OCI-LY1 (cell line): ENCODE data around the gene ARID5B.

Source experiments
- H2AFZ ChIP-seq: fragments of 200-600 bp; sonication (generic), shearing (Covaris generic); 2 replicates; pipeline ENCODE4 v1.6.0; 2014; ENCODE audit warnings: antibody characterized with exemption, mild to moderate bottlenecking, low read length
- H3F3A ChIP-seq: fragments of 200-600 bp; sonication (generic), shearing (Covaris generic); 2 replicates; pipeline ENCODE4 v1.6.0; 2014; ENCODE audit warnings: mild to moderate bottlenecking, antibody characterized with exemption, low read length, moderate library complexity; ENCODE audit not compliant: insufficient read depth
- H3K27ac ChIP-seq: fragments of 200-600 bp; sonication (generic); 2 replicates; pipeline ENCODE4 v1.5.1; 2014; ENCODE audit warnings: low read length, mixed run types, mild to moderate bottlenecking, low read depth; ENCODE audit not compliant: poor library complexity, severe bottlenecking
- H3K27me3 ChIP-seq: fragments of 200-600 bp; sonication (generic); 2 replicates; pipeline ENCODE4 v1.6.0; 2014; ENCODE audit warnings: antibody characterized with exemption, mild to moderate bottlenecking, low read length, moderate library complexity; ENCODE audit not compliant: insufficient read depth
- H3K36me3 ChIP-seq: fragments of 200-600 bp; sonication (generic); 2 replicates; pipeline ENCODE4 v1.6.1; 2014; ENCODE audit warnings: mild to moderate bottlenecking, antibody characterized with exemption, low read length, moderate library complexity, mixed read lengths; ENCODE audit not compliant: insufficient read depth
- H3K4me1 ChIP-seq: fragments of 200-600 bp; sonication (generic); 2 replicates; pipeline ENCODE4 v1.5.1; 2014; ENCODE audit warnings: mild to moderate bottlenecking, low read length, moderate library complexity; ENCODE audit not compliant: insufficient read depth, severe bottlenecking
- H3K4me2 ChIP-seq: fragments of 200-600 bp; sonication (generic), shearing (Covaris generic); 2 replicates; pipeline ENCODE4 v1.6.1; 2014; ENCODE audit warnings: low read length
- H3K4me3 ChIP-seq: fragments of 200-600 bp; sonication (generic); 2 replicates; pipeline ENCODE4 v1.5.1; 2014; ENCODE audit warnings: low read length, low read depth, mild to moderate bottlenecking, mixed read lengths; ENCODE audit not compliant: poor library complexity, severe bottlenecking
- H3K79me2 ChIP-seq: fragments of 200-600 bp; shearing (Covaris generic); 2 replicates; pipeline ENCODE4 v1.6.1; 2016; ENCODE audit warnings: mixed run types, low read length, mixed read lengths; ENCODE audit not compliant: insufficient read depth
- H3K9ac ChIP-seq: fragments of 200-600 bp; sonication (generic), shearing (Covaris generic); 2 replicates; pipeline ENCODE4 v1.6.1; 2014; ENCODE audit warnings: mild to moderate bottlenecking, low read length, mixed read lengths
- H3K9me2 ChIP-seq: fragments of 200-600 bp; sonication (generic), shearing (Covaris generic); 2 replicates; pipeline ENCODE4 v1.6.1; 2014; ENCODE audit warnings: low read depth, mild to moderate bottlenecking, low read length, mixed read lengths
- H3K9me3 ChIP-seq: fragments of 200-600 bp; shearing (Covaris generic); 2 replicates; pipeline ENCODE4 v1.6.1; 2014; ENCODE audit warnings: low read length, mixed read lengths
- H4K20me1 ChIP-seq: fragments of 200-600 bp; sonication (generic), shearing (Covaris generic); 2 replicates; pipeline ENCODE4 v1.6.0; 2016; ENCODE audit warnings: mild to moderate bottlenecking, low read length; ENCODE audit not compliant: insufficient read depth
- EZH2 ChIP-seq: fragments of 200-600 bp; sonication (generic), shearing (Covaris generic); IDR thresholded peaks from 2 replicates; pipeline ENCODE4 v1.8.0; 2017; ENCODE audit warnings: borderline replicate concordance, mixed run types, mild to moderate bottlenecking, antibody characterized with exemption, low read length, moderate library complexity, mixed read lengths
- TF ChIP-seq, protein P1 (sequence below): fragments of 200-600 bp; sonication (generic), shearing (Covaris generic); IDR thresholded peaks from 2 replicates; pipeline ENCODE4 v1.5.1; 2017; ENCODE audit warnings: mild to moderate bottlenecking, antibody characterized with exemption, low read length, moderate library complexity, mixed read lengths

The ARID5B gene

DNA sequence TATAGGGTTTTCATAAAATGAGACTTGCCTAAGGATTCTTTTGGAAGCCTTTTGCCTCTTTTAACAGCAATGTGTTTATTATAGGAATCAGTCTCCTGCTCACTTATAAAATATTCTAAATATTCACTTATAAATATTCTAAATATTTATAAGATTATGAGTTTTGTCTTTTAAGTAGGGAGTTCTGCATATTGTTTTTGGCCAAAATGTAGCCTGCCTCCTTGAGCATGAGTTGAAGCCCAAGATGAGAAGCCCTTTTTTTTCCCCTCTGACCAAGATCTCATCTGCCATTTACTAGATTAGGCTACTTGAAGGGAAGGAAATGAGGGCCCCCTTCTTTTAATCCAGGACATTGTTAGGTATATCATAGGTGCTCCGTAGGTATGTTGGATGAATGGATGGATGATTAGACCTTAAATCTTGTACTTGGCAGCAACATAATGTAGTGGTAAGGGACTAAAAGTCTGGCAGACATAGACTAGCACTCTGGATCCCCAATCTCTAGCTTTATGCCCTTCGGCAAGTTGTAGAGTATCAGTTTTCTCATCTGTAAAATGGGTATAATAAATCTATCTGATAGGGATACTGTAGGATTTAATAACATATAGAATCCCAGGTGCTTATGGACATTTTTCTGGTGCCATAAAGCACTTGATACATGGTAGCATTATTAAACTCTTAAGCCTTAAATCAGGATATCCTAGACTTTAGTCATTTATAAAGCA, 59.1 kb downstream of the ARID5B start:
- peaks cover 16% of the 10 kb centered on the region; the same call in 1 of the 2 replicates for H3K79me2 ChIP-seq
- peak overlapping the region; percentile 48 for H3K4me2 ChIP-seq
- no peaks in the 10 kb centered on the region for H3K9me2 ChIP-seq
- TF ChIP-seq, protein P1, sequence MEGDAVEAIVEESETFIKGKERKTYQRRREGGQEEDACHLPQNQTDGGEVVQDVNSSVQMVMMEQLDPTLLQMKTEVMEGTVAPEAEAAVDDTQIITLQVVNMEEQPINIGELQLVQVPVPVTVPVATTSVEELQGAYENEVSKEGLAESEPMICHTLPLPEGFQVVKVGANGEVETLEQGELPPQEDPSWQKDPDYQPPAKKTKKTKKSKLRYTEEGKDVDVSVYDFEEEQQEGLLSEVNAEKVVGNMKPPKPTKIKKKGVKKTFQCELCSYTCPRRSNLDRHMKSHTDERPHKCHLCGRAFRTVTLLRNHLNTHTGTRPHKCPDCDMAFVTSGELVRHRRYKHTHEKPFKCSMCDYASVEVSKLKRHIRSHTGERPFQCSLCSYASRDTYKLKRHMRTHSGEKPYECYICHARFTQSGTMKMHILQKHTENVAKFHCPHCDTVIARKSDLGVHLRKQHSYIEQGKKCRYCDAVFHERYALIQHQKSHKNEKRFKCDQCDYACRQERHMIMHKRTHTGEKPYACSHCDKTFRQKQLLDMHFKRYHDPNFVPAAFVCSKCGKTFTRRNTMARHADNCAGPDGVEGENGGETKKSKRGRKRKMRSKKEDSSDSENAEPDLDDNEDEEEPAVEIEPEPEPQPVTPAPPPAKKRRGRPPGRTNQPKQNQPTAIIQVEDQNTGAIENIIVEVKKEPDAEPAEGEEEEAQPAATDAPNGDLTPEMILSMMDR: no peak
- TF ChIP-seq EZH2: no peak
- no peak overlapping the region for H2AFZ ChIP-seq
- peak overlapping the region; percentile 98 for H3K27ac ChIP-seq
- H3F3A ChIP-seq: no peaks in the 10 kb centered on the region; the same call in 1 of the 2 replicates
- peak overlapping the region; percentile 64 for H3K9ac ChIP-seq
- no peaks in the 10 kb centered on the region for H4K20me1 ChIP-seq
- no peaks in the 10 kb centered on the region for H3K27me3 ChIP-seq
- no peaks in the 10 kb centered on the region for H3K9me3 ChIP-seq
- no peaks in the 10 kb centered on the region; the same call in 1 of the 2 replicates for H3K36me3 ChIP-seq
- peaks cover 100% of the 10 kb centered on the region for H3K4me1 ChIP-seq
- no peak overlapping the region for H3K4me3 ChIP-seq

DNA sequence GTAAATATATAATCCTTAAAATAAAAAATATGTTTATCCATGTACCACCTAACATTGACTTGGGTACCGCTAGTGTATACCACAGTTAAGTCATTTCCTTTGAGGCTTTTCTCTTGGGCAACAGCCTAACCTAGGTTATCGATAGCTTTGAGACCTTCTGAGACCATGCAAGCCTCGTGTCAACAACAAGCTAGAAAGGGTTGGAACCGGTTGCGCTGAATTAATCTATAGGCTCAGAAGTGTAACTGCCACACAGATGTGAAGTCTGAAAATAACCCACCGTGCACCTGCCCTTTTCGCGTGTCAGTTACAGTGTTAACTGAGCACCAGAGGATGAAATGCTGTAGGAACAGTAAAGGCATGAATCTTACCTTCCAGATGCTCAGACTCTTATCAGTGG, 59.8 kb downstream of the ARID5B start:
- Histone ChIP-seq H3K36me3 (no peaks in the 10 kb centered on the region; the same call in 1 of the 2 replicates), H3K4me3 (no peak overlapping the region), H2AFZ (no peak overlapping the region), H4K20me1 (no peaks in the 10 kb centered on the region), H3K27ac (peak overlapping the region; percentile 98), H3K79me2 (peaks cover 22% of the 10 kb centered on the region; the same call in 1 of the 2 replicates), H3K4me2 (peak overlapping the region; percentile 58; the same call in 1 of the 2 replicates), H3K9ac (peak overlapping the region; percentile 64), H3K9me2 (no peaks in the 10 kb centered on the region), H3K9me3 (no peaks in the 10 kb centered on the region), H3F3A (no peaks in the 10 kb centered on the region; the same call in 1 of the 2 replicates), H3K4me1 (peaks cover 100% of the 10 kb centered on the region), H3K27me3 (no peaks in the 10 kb centered on the region)
- no peak for TF ChIP-seq EZH2
- TF ChIP-seq, protein P1: no peak

DNA sequence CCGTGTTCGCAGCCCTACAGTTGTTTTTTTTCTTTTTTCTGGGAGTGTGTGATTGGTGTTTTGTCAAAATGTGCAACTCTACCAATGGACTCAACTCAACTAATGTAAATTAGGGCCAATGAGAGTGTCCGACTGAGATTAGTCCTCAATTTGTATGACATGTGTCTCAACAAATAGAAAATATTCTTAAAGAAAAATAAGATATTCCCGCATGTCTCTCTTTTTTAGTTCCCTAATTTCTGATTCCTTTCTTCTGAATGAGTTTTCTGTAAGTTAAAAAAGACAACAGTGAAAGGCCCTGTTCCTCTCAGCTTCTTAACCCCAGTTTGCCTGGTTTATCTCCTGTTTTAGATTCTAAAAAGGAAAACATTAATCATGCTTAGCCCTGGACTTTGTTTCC, 61.5 kb downstream of the ARID5B start:
- no peaks in the 10 kb centered on the region for H4K20me1 ChIP-seq
- peaks cover 100% of the 10 kb centered on the region for H3K4me1 ChIP-seq
- no peaks in the 10 kb centered on the region for H3K27me3 ChIP-seq
- no peak for TF ChIP-seq EZH2
- TF ChIP-seq, protein P1: no peak
- no peaks in the 10 kb centered on the region for H3K9me3 ChIP-seq
- H3K27ac ChIP-seq: peak overlapping the region; percentile 98
- peaks cover 10% of the 10 kb centered on the region; the same call in 1 of the 2 replicates for H3K36me3 ChIP-seq
- no peak overlapping the region for H2AFZ ChIP-seq
- no peaks in the 10 kb centered on the region for H3F3A ChIP-seq
- peak overlapping the region; percentile 58 for H3K4me2 ChIP-seq
- peak overlapping the region; percentile 4 for H3K4me3 ChIP-seq
- H3K9me2 ChIP-seq: no peaks in the 10 kb centered on the region
- peak overlapping the region; percentile 64 for H3K9ac ChIP-seq
- H3K79me2 ChIP-seq: peaks cover 22% of the 10 kb centered on the region; the same call in 1 of the 2 replicates
